ENCODE data around the gene NR1I3. TPM values are rescaled to one million over a fixed set of nuclear protein-coding genes. Genes with fewer than 3 reads are reported as not detected.

NR1I3 gene
- total RNA-seq, 1 experiment from 2014 or later: not detected

- Histone ChIP-seq H3K36me3 (peaks cover 4% of the 10 kb centered on the region), H3K27ac (no peak overlapping the region), H3K4me3 (no peak overlapping the region), H3K27me3 (replicated peaks) (no peaks in the 10 kb centered on the region), H3K9me3 (replicated peaks) (no peaks in the 10 kb centered on the region), H3K4me1 (replicated peaks) (no peaks in the 10 kb centered on the region)
- no peak for DNase-seq (ENCODE audit: low read depth in 1 of 2, low spot score in 2 of 2)
Observed at GRCh38 chr1:161219078-161219892, 18.7 kb downstream of the NR1I3 start.

- no peak for DNase-seq (ENCODE audit: low read depth in 1 of 2, low spot score in 2 of 2)
- H3K27me3 ChIP-seq (replicated peaks): no peaks in the 10 kb centered on the region
- no peak overlapping the region for H3K4me3 ChIP-seq
- H3K27ac ChIP-seq: no peak overlapping the region
- H3K9me3 ChIP-seq (replicated peaks): no peaks in the 10 kb centered on the region
- H3K4me1 ChIP-seq (replicated peaks): no peaks in the 10 kb centered on the region
- H3K36me3 ChIP-seq: peaks cover 12% of the 10 kb centered on the region
Observed at GRCh38 chr1:161218301-161219077, 19.5 kb downstream of the NR1I3 start.

GRCh38 chr1:161217831-161218230 lies 20.2 kb downstream of the NR1I3 start:
- no peak overlapping the region for H3K27ac ChIP-seq

GRCh38 chr1:161216945-161217712 lies 20.9 kb downstream of the NR1I3 start:
- DNase-seq (ENCODE audit: low read depth in 1 of 2, low spot score in 2 of 2): no peak
- Histone ChIP-seq H3K36me3 (peaks cover 25% of the 10 kb centered on the region), H3K27me3 (replicated peaks) (no peaks in the 10 kb centered on the region), H3K9me3 (replicated peaks) (no peaks in the 10 kb centered on the region), H3K4me1 (replicated peaks) (no peaks in the 10 kb centered on the region), H3K27ac (no peak overlapping the region), H3K4me3 (no peak overlapping the region)

More at GRCh38 chr1:161217831-161218230, 20.2 kb downstream of the NR1I3 start:
- no peaks in the 10 kb centered on the region for H3K4me1 ChIP-seq (replicated peaks)
- DNase-seq (ENCODE audit: low read depth in 1 of 2, low spot score in 2 of 2): no peak
- H3K36me3 ChIP-seq: peaks cover 18% of the 10 kb centered on the region
- H3K27me3 ChIP-seq (replicated peaks): no peaks in the 10 kb centered on the region
- H3K4me3 ChIP-seq: no peak overlapping the region
- H3K9me3 ChIP-seq (replicated peaks): no peaks in the 10 kb centered on the region

- no peak within 1 kb of the TSS for H3K27ac ChIP-seq
- DNase-seq (ENCODE audit: low read depth in 1 of 2, low spot score in 2 of 2): no peak
- H3K4me1 ChIP-seq (replicated peaks): no peaks in the 10 kb centered on the region
Observed at GRCh38 chr1:161215076-161215475, 22.9 kb downstream of the NR1I3 start, which contains the start of gene FCER1G. FCER1G (plus strand) TSS chr1:161215295; CDS start chr1:161215322, 27 bp downstream.

GRCh38 chr1:161214369-161214768 lies 23.6 kb downstream of the NR1I3 start:
- Histone ChIP-seq H3K27me3 (replicated peaks) (no peaks in the 10 kb centered on the region), H3K36me3 (peaks cover 53% of the 10 kb centered on the region), H3K9me3 (replicated peaks) (no peaks in the 10 kb centered on the region), H3K4me1 (replicated peaks) (no peaks in the 10 kb centered on the region), H3K27ac (no peak overlapping the region), H3K4me3 (no peak overlapping the region)
- DNase-seq (ENCODE audit: low read depth in 1 of 2, low spot score in 2 of 2): no peak

More at GRCh38 chr1:161215076-161215475, 22.9 kb downstream of the NR1I3 start, which contains the start of gene FCER1G:
- H3K4me3 ChIP-seq: no peak within 1 kb of the TSS
- H3K27me3 ChIP-seq (replicated peaks): no peaks in the 10 kb centered on the region
- H3K36me3 ChIP-seq: peaks cover 46% of the 10 kb centered on the region
- H3K9me3 ChIP-seq (replicated peaks): no peaks in the 10 kb centered on the region

GRCh38 chr1:161209790-161210409 lies 28.1 kb downstream of the NR1I3 start:
- no peak overlapping the region for H3K4me3 ChIP-seq
- no peaks in the 10 kb centered on the region for H3K4me1 ChIP-seq (replicated peaks)
- DNase-seq (ENCODE audit: low read depth in 1 of 2, low spot score in 2 of 2): peak; percentile 55 to 82
- H3K9me3 ChIP-seq (replicated peaks): no peaks in the 10 kb centered on the region
- H3K27me3 ChIP-seq (replicated peaks): no peaks in the 10 kb centered on the region
- H3K36me3 ChIP-seq: peaks cover 82% of the 10 kb centered on the region
- no peak overlapping the region for H3K27ac ChIP-seq

GRCh38 chr1:161207173-161207572 lies 30.8 kb downstream of the NR1I3 start:
- no peak for DNase-seq (ENCODE audit: low read depth in 1 of 2, low spot score in 2 of 2)
- no peaks in the 10 kb centered on the region for H3K27me3 ChIP-seq (replicated peaks)
- H3K27ac ChIP-seq: no peak overlapping the region
- H3K4me3 ChIP-seq: no peak overlapping the region
- H3K4me1 ChIP-seq (replicated peaks): peaks cover 5% of the 10 kb centered on the region
- H3K9me3 ChIP-seq (replicated peaks): no peaks in the 10 kb centered on the region
- peaks cover 70% of the 10 kb centered on the region for H3K36me3 ChIP-seq

- H3K36me3 ChIP-seq: peaks cover 64% of the 10 kb centered on the region
Observed at GRCh38 chr1:161206411-161207140, 31.4 kb downstream of the NR1I3 start.

GRCh38 chr1:161201836-161202712 lies 35.9 kb downstream of the NR1I3 start, which contains the start of gene NDUFS2:
NDUFS2 (plus strand) TSS chr1:161202367; CDS start chr1:161202386, 19 bp downstream.
- peak; percentile 95 to 99 for DNase-seq (ENCODE audit: low read depth in 1 of 2, low spot score in 2 of 2)
- Histone ChIP-seq H3K4me1 (replicated peaks) (peaks cover 25% of the 10 kb centered on the region), H3K9me3 (replicated peaks) (no peaks in the 10 kb centered on the region), H3K27ac (peak within 1 kb of the TSS; percentile 77), H3K4me3 (peak within 1 kb of the TSS; percentile 64), H3K36me3 (peaks cover 27% of the 10 kb centered on the region), H3K27me3 (replicated peaks) (no peaks in the 10 kb centered on the region)

More at GRCh38 chr1:161206411-161207140, 31.4 kb downstream of the NR1I3 start:
- no peak overlapping the region for H3K27ac ChIP-seq
- DNase-seq (ENCODE audit: low read depth in 1 of 2, low spot score in 2 of 2): no peak
- H3K27me3 ChIP-seq (replicated peaks): no peaks in the 10 kb centered on the region
- no peak overlapping the region for H3K4me3 ChIP-seq
- no peaks in the 10 kb centered on the region for H3K9me3 ChIP-seq (replicated peaks)
- H3K4me1 ChIP-seq (replicated peaks): peaks cover 10% of the 10 kb centered on the region

- H3K9me3 ChIP-seq (replicated peaks): no peaks in the 10 kb centered on the region
- H3K27me3 ChIP-seq (replicated peaks): no peaks in the 10 kb centered on the region
- peak in 1 of 2 experiments; percentile 15 for DNase-seq (ENCODE audit: low read depth in 1 of 2, low spot score in 2 of 2)
- peaks cover 18% of the 10 kb centered on the region for H3K36me3 ChIP-seq
- peak overlapping the region; percentile 77 for H3K27ac ChIP-seq
- H3K4me3 ChIP-seq: peak overlapping the region; percentile 64; the same call in 1 of the 2 replicates
- H3K4me1 ChIP-seq (replicated peaks): peaks cover 25% of the 10 kb centered on the region
Observed at GRCh38 chr1:161200992-161201835, 36.8 kb downstream of the NR1I3 start.
